Lung (tissue), 12 donors: ENCODE data around the gene ZNF783. TPM values are rescaled to one million over a fixed set of nuclear protein-coding genes. Genes with fewer than 3 reads are reported as not detected.

ENCODE experiments used
- ATAC-seq: fragments of 200-7000 bp; cut with Tn5 transposase; one replicate; pipeline ENCODE4 v1.9.1; 2020; ENCODE audit warnings: moderate number of reproducible peaks; ENCODE audit not compliant: insufficient read depth, low FRiP score
- DNase-seq, 3 donors: peaks; one replicate each; pipeline ENCODE4 v3.0.0-alpha.2; 2013 to 2017
- H3K27ac ChIP-seq, 2 donors: one replicate each; pipeline ENCODE4 v1.5.1; 2013; ENCODE audit warnings: mild to moderate bottlenecking in 2 of 2, moderate library complexity in 2 of 2, control low read depth in 1 of 2, inconsistent platforms in 1 of 2, low read depth in 1 of 2, low read length in 1 of 2
- H3K27me3 ChIP-seq, 3 donors: one replicate each; pipeline ENCODE4 v1.5.1; 2013; ENCODE audit warnings: low read length in 2 of 3; ENCODE audit not compliant: control insufficient read depth in 3 of 3, insufficient read depth in 3 of 3
- H3K36me3 ChIP-seq, 4 donors: one replicate each; pipeline ENCODE4 v1.5.1; 2013; ENCODE audit warnings: low read length in 4 of 4, mild to moderate bottlenecking in 1 of 4, moderate library complexity in 1 of 4; ENCODE audit not compliant: control insufficient read depth in 4 of 4, insufficient read depth in 4 of 4
- H3K4me1 ChIP-seq, 5 donors: one replicate each; pipeline ENCODE4 v1.5.1; 2013; ENCODE audit warnings: low read length in 5 of 5, mild to moderate bottlenecking in 2 of 5, moderate library complexity in 1 of 5; ENCODE audit not compliant: control insufficient read depth in 5 of 5, insufficient read depth in 5 of 5
- H3K4me3 ChIP-seq: one replicate; pipeline ENCODE4 v1.5.1; 2013; ENCODE audit warnings: mild to moderate bottlenecking, control low read depth, moderate library complexity
- H3K9ac ChIP-seq, 2 donors: one replicate each; pipeline ENCODE4 v1.5.1; 2013; ENCODE audit warnings: low read length in 2 of 2, control low read depth in 1 of 2; ENCODE audit not compliant: insufficient read depth in 1 of 2
- H3K9me3 ChIP-seq, 4 donors: one replicate each; pipeline ENCODE4 v1.5.1; 2013; ENCODE audit warnings: low read length in 3 of 4, mild to moderate bottlenecking in 1 of 4, moderate library complexity in 1 of 4; ENCODE audit not compliant: control insufficient read depth in 4 of 4, insufficient read depth in 3 of 4
- WGBS, 2 donors: extraction: QIAGEN DNeasy Blood & Tissue Kit; methylation state at CpG; one replicate each; pipeline ENCODE4 v1.1.7; 2013; 5-methylcytosine and 5-hydroxymethylcytosine counted together
- polyA plus RNA-seq, 2 donors: library from polyadenylated mRNA; stranded (reverse); fragments of 200-250 nt; gene quantifications; one replicate each; pipeline ENCODE4 v1.2.1, GENCODE V29; 2013
- total RNA-seq, 2 donors: library from RNA; depleted of rRNA in 1 of 2; stranded (reverse); fragments of >200 nt in 1 of 2; gene quantifications; one replicate each; pipeline ENCODE4 v1.2.1, GENCODE V29; 2014 to 2021
- TF ChIP-seq, protein P1 (sequence below): IDR thresholded peaks from 2 replicates; pipeline ENCODE4 v1.5.1; 2012; ENCODE audit warnings: mild to moderate bottlenecking; ENCODE audit errors: control extremely low read depth, extremely low read depth
- donor health status: control.
- donor health status: control.
- donor health status: Bipolar disorder and iron deficiency.
- donor health status: healthy.
- donor health status: DM: yes; HTN: yes; CAD: no.

The ZNF783 gene
- total and polyA plus RNA-seq, 4 donors = 6.2 to 16.3 (median 7.7) TPM

GRCh38 chr7:149292462-149292823 lies 30.4 kb downstream of the ZNF783 start:
- Histone ChIP-seq H3K36me3 (peaks cover 0 to 14% (median 4%) of the 10 kb centered on the region in 4 donors), H3K27ac (no peak overlapping the region), H3K4me3 (no peak overlapping the region), H3K9me3 (no peaks in the 10 kb centered on the region), H3K9ac (no peak overlapping the region), H3K27me3 (no peaks in the 10 kb centered on the region), H3K4me1 (no peaks in the 10 kb centered on the region)
- DNase-seq = no peak
- TF ChIP-seq, protein P1, sequence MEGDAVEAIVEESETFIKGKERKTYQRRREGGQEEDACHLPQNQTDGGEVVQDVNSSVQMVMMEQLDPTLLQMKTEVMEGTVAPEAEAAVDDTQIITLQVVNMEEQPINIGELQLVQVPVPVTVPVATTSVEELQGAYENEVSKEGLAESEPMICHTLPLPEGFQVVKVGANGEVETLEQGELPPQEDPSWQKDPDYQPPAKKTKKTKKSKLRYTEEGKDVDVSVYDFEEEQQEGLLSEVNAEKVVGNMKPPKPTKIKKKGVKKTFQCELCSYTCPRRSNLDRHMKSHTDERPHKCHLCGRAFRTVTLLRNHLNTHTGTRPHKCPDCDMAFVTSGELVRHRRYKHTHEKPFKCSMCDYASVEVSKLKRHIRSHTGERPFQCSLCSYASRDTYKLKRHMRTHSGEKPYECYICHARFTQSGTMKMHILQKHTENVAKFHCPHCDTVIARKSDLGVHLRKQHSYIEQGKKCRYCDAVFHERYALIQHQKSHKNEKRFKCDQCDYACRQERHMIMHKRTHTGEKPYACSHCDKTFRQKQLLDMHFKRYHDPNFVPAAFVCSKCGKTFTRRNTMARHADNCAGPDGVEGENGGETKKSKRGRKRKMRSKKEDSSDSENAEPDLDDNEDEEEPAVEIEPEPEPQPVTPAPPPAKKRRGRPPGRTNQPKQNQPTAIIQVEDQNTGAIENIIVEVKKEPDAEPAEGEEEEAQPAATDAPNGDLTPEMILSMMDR = no peak
- 81 to 84% methylated on average over 9 of the region's 9 CpGs for WGBS, 2 donors
- ATAC-seq = no peak

DNA sequence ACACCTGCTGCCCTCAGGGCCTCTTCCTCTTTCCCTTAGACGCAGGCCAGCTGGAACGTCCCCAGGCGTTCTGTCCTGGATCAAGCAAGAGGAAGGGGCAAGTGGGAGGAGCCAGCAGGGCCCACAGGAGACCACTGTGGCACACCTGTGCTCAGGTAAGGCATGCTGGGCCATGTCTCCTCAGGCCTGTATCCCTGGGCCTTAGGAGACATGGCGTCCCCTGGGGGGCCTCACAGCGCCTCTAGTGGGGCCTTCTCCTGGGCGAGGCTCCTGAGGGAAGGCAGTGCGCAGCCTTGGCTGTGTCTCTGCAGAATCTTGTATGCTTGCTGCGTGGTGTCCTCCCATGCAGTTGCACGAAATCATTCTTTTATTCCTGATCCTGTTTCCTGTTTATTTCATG lies 31.3 kb downstream of the ZNF783 start:
- DNase-seq (no peak), ATAC-seq (no peak)
- H3K9me3 ChIP-seq = no peaks in the 10 kb centered on the region
- H3K27ac ChIP-seq = no peak overlapping the region
- H3K27me3 ChIP-seq = no peaks in the 10 kb centered on the region
- H3K36me3 ChIP-seq = peaks cover 0 to 11% (median 4%) of the 10 kb centered on the region in 4 donors
- no peaks in the 10 kb centered on the region for H3K4me1 ChIP-seq
- H3K4me3 ChIP-seq = no peak overlapping the region
- H3K9ac ChIP-seq = no peak overlapping the region
- WGBS, 2 donors = 90 to 94% methylated on average over 9 of the region's 9 CpGs
- TF ChIP-seq, protein P1 = no peak

DNA sequence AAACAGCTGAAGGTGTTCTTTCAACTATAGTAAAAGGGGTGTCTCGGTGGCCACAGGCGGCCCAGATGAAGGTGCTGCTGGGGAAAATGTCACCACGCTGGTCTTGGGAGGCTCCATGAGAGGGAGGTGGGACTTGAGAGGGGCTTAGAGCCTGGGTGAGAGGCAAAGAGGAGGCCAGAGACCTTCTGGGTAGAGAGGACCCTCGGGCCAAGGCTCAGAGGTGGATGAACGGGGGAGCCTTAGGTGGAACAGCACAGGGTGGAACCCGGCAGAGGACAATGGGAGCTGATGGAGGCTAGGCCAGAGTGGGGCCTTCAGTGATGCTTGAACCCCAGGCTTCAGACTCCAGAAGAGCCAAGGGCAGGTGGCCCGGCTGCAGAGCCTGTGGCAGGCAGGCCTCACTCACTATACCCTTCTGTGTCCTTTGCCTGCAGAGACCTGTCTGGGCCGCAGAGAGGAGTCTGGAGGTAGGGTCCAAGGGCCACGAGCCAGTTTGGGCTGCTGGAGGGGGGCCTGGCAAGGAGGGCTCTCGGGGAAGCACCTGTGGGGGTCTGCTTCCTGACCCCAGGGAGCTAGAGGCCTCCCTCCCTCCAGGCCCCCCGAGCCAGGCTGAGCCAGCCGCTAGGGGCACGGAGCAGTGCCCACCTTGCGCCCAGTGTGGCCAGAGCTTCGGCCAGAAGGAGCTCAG lies 32.1 kb downstream of the ZNF783 start:
- 93 to 94% methylated on average over 15 of the region's 15 CpGs for WGBS, 2 donors
- Histone ChIP-seq H3K4me1 (no peaks in the 10 kb centered on the region), H3K27me3 (no peaks in the 10 kb centered on the region), H3K4me3 (no peak overlapping the region), H3K27ac (no peak overlapping the region), H3K9me3 (peaks cover 0 to 3% (median 0%) of the 10 kb centered on the region in 4 donors), H3K36me3 (peaks cover 0 to 11% (median 4%) of the 10 kb centered on the region in 4 donors), H3K9ac (no peak overlapping the region)
- ATAC-seq (no peak), DNase-seq (no peak)
- TF ChIP-seq, protein P1 = no peak
